B cell (primary cell): ENCODE results near the gene GSG1L.

ENCODE experiments used
- CTCF ChIP-seq: fragments of 200-600 bp; IDR thresholded peaks from one replicate; pipeline ENCODE4 v1.8.0; 2022; ENCODE audit warnings: antibody characterized with exemption, mild to moderate bottlenecking
- EZH2 ChIP-seq: IDR thresholded peaks from 2 replicates; pipeline ENCODE4 v1.6.1; 2012; ENCODE audit warnings: borderline replicate concordance, low read depth, mild to moderate bottlenecking, moderate library complexity, low read length; ENCODE audit not compliant: insufficient read depth, poor library complexity, severe bottlenecking

DNA sequence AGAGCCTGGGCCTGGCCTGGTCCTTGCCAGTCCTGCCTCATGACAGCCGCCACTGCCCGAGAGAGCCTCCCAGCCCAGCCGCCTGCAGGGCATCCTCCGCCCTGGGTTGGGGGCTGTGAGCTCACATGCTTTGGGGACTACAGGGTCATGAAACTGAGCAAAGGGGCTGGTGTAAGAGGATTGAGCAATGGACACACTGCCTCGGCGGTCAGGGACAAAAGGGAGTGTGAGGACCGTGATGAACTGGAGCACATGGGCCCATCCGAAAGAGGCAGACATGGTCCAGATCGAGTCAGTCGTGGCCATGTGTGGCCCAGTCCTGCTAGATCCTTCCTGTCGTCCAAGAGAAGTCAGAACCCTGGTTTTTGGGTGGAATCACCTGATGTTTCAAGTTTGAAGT, 52.3 kb downstream of the GSG1L start:
- TF ChIP-seq CTCF (no peak), EZH2 (no peak)
